Measurements from ENCODE around the gene SMIM14.
"Not testable (repeated sequence)": the region's sequence is repeated elsewhere in the genome, so short reads cannot be mapped to it uniquely, and the experiment has no call there.

Gene SMIM14

DNA sequence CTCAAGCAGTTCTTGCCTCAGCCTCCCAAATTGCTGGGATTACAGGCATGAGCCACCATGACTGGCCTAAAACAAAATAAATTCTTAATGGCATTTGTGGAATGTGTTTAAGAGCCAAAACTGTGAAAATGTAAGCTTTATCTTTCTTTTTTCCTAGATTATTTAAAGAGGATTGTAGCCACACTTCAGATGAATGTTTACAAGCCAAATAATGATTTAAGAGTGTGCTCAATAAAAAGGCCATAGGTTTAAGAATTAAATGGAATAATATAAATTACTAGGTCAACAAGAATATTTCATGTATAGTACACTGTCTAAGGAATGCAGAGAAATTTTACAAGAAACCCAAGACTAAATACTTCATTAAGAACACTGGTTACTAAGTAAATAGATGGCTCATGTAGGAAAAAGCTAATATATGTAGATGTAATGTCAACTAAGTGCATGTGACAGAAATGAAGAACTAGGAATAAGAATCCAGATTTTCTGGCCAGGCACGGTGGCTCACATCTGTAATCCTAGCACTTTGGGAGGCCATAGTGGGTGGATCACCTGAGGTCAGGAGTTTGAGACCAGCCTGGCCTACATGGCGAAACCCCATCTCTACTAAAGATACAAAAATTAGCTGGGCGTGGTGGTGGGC is 90.1 kb downstream of the SMIM14 start:
- H3K27me3 ChIP-seq (ENCODE audit: control insufficient read depth in 1 of 2, insufficient read depth in 2 of 2, low read length in 2 of 2) = no peaks in the 10 kb centered on the region
- no peak overlapping the region for H3K9ac ChIP-seq (ENCODE audit: low read length)
- H3K27ac ChIP-seq (ENCODE audit: low read depth, low read length) = no peak overlapping the region
- H3K9me3 ChIP-seq (ENCODE audit: low read length) = no peaks in the 10 kb centered on the region
- no peak overlapping the region for H3K4me3 ChIP-seq (ENCODE audit: low read depth in 1 of 2, low read length in 2 of 2)
- peaks cover 4% of the 10 kb centered on the region for H3K36me3 ChIP-seq (ENCODE audit: insufficient read depth, low read length)
- H3K4me1 ChIP-seq (ENCODE audit: insufficient read depth, low read length) = no peaks in the 10 kb centered on the region

DNA sequence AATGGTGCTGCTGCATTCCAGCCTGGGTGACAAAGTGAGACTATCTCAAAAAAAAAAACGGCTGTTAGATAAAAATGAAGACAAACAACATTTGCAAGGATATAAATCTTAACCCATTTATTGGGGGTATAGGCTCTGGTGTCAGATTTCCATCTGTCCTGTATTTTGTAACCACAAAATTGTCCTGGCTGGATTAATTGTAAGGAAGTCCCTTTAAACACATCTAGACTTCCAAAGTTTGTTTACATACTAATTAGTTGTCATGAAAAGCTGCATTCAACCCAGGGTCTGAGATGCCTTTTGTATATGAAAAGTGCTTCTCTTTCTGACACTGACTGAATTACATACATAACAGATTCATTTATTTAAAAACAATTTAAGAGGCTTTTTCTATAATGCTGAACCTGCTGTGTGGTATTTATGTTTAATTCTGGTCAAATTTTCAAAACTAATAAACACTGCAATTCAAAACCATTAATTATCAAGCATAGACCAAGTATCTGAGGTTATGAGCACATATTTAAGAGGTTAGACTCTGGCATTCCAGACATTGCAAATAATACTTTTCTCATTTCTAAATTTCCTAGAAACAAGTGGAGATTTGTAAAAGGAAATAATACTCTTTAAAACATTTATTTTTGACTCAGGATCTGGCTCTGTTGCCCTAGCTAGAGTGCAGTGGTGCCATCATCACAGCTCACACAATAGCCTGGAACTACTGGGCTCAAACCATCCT is 93.9 kb downstream of the SMIM14 start:
- Histone ChIP-seq H3K27me3 (ENCODE audit: control insufficient read depth in 1 of 2, insufficient read depth in 2 of 2, low read length in 2 of 2) (no peaks in the 10 kb centered on the region), H3K9me3 (ENCODE audit: low read length) (no peaks in the 10 kb centered on the region), H3K27ac (ENCODE audit: low read depth, low read length) (no peak overlapping the region), H3K4me3 (ENCODE audit: low read depth in 1 of 2, low read length in 2 of 2) (no peak overlapping the region), H3K4me1 (ENCODE audit: insufficient read depth, low read length) (no peaks in the 10 kb centered on the region), H3K36me3 (ENCODE audit: insufficient read depth, low read length) (peaks cover 4% of the 10 kb centered on the region), H3K9ac (ENCODE audit: low read length) (no peak overlapping the region)

DNA sequence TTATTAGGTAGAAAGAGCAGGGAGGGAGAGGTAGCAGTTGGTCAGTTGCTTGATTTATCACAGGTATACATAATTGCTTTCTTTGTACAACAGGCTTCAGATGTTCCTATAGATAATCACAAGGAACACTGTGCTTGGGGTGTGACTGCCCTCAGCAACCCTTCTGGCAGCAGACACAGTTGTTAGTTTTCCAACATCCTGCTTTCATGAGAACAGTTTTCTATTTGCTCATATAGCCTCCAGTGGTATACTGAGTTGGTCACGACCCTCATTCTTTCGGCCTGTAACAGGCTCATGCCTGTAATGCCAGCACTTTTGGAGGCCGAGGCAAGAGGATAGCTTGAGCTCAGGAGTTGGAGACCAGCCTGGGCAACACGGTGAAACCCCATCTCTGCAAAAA is 94.6 kb downstream of the SMIM14 start:
- not testable (repeated sequence) for H3K36me3 ChIP-seq (ENCODE audit: insufficient read depth, low read length); H3K4me3 ChIP-seq (ENCODE audit: low read depth in 1 of 2, low read length in 2 of 2); H3K27me3 ChIP-seq (ENCODE audit: control insufficient read depth in 1 of 2, insufficient read depth in 2 of 2, low read length in 2 of 2); H3K27ac ChIP-seq (ENCODE audit: low read depth, low read length); H3K9me3 ChIP-seq (ENCODE audit: low read length); H3K4me1 ChIP-seq (ENCODE audit: insufficient read depth, low read length); H3K9ac ChIP-seq (ENCODE audit: low read length)

DNA sequence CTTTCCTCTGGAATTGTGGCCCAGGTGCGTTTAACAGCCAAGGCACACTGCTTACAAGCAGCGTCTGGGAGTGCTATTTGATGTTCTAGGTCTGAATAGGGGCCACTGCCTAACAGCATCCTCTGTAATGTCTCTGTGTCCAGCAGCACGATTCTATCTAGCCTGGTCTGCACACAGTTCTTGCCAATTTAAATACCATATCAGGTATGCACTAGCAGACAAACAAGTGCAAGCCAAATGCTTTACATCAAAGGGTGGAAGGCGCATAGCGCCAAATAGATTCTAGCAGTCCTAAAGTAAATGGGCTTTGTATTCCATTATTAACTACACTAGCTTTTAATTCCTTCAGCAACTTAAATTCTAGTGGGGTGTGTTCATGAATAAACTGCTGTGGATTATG is 95.6 kb downstream of the SMIM14 start:
- H3K36me3 ChIP-seq (ENCODE audit: insufficient read depth, low read length) = peaks cover 4% of the 10 kb centered on the region
- no peaks in the 10 kb centered on the region for H3K4me1 ChIP-seq (ENCODE audit: insufficient read depth, low read length)
- H3K27me3 ChIP-seq (ENCODE audit: control insufficient read depth in 1 of 2, insufficient read depth in 2 of 2, low read length in 2 of 2) = no peaks in the 10 kb centered on the region
- H3K9ac ChIP-seq (ENCODE audit: low read length) = no peak overlapping the region
- no peak overlapping the region for H3K4me3 ChIP-seq (ENCODE audit: low read depth in 1 of 2, low read length in 2 of 2)
- no peaks in the 10 kb centered on the region for H3K9me3 ChIP-seq (ENCODE audit: low read length)
- H3K27ac ChIP-seq (ENCODE audit: low read depth, low read length) = no peak overlapping the region

DNA sequence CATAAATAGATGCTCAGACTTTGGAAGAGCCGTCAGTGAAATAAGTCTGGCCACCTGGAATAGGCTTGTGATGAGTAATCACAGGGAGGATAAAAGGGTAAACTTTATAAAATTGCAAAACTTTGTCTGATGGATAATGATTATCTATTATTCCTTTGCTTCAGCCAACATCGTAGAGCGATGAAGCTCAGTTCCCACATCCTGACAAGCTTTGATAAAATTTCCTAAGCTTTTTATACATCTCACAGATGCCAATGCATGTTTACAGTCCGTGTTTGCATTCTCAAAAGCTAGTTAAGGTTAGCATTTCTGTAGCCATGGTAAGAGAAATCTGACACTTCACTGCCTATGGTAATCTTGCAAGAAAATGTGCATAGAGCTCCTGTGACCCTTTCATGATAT is 96.1 kb downstream of the SMIM14 start:
- H3K4me1 ChIP-seq (ENCODE audit: insufficient read depth, low read length) = no peaks in the 10 kb centered on the region
- no peaks in the 10 kb centered on the region for H3K9me3 ChIP-seq (ENCODE audit: low read length)
- H3K27ac ChIP-seq (ENCODE audit: low read depth, low read length) = no peak overlapping the region
- H3K4me3 ChIP-seq (ENCODE audit: low read depth in 1 of 2, low read length in 2 of 2) = no peak overlapping the region
- H3K9ac ChIP-seq (ENCODE audit: low read length) = no peak overlapping the region
- H3K27me3 ChIP-seq (ENCODE audit: control insufficient read depth in 1 of 2, insufficient read depth in 2 of 2, low read length in 2 of 2) = no peaks in the 10 kb centered on the region
- peaks cover 4% of the 10 kb centered on the region for H3K36me3 ChIP-seq (ENCODE audit: insufficient read depth, low read length)

DNA sequence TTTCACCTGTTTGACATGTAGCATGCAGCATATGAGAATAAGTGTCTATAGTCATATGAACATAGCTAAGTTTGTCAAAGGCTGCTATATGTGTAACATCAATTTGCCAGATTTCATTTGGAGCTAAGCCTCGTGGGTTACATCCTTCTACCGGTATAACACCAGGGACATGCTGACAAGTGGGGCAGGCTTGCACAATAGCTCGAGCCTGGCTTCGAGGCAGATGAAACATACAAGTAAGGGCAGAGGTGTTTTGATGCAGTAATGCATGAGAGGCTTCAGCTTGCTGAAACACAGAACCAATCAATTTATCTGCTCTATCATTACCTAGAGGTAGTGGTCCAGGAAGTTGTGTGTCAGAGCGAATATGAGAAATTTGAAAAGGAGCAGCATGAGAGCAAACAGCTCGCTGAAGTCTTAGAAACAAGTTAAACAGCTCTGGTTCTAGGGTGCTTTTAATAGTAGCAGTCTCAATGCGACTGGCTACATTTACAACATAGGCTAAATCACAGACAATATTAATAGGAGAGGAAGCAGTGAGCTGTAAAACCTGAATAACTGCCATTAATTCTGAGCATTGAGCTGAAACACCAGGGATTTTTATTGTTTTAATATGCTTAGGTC is 96.6 kb downstream of the SMIM14 start:
- Histone ChIP-seq H3K4me1 (ENCODE audit: insufficient read depth, low read length) (no peaks in the 10 kb centered on the region), H3K9ac (ENCODE audit: low read length) (no peak overlapping the region), H3K4me3 (ENCODE audit: low read depth in 1 of 2, low read length in 2 of 2) (no peak overlapping the region), H3K27me3 (ENCODE audit: control insufficient read depth in 1 of 2, insufficient read depth in 2 of 2, low read length in 2 of 2) (no peaks in the 10 kb centered on the region), H3K9me3 (ENCODE audit: low read length) (no peaks in the 10 kb centered on the region), H3K27ac (ENCODE audit: low read depth, low read length) (no peak overlapping the region), H3K36me3 (ENCODE audit: insufficient read depth, low read length) (peaks cover 4% of the 10 kb centered on the region)

DNA sequence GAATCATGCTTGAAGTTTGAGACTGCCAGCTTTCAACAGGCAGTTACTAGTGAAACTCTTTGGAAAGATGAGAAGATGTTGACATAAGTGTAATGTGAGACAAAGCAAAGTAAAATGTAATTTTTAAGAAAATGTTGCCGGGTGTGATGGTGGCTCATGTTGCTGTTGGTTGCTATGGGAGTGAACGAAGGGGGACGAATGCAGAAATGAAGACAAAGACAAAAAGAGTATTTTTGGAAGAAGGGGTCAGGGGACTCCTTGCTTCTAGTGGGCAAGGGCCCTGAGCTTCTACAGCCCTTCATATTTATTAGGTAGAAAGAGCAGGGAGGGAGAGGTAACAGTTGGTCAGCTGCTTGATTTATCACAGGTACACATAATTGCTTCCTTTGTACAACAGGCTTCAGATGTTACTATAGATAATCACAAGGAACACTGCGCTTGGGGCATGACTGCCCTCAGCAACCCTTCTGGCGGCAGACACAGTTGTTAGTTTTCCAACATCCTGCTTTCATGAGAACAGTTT is 99.5 kb downstream of the SMIM14 start:
- Histone ChIP-seq H3K4me3 (ENCODE audit: low read depth in 1 of 2, low read length in 2 of 2) (no peak overlapping the region), H3K36me3 (ENCODE audit: insufficient read depth, low read length) (peaks cover 9% of the 10 kb centered on the region), H3K27me3 (ENCODE audit: control insufficient read depth in 1 of 2, insufficient read depth in 2 of 2, low read length in 2 of 2) (no peaks in the 10 kb centered on the region), H3K27ac (ENCODE audit: low read depth, low read length) (no peak overlapping the region), H3K4me1 (ENCODE audit: insufficient read depth, low read length) (no peaks in the 10 kb centered on the region), H3K9ac (ENCODE audit: low read length) (no peak overlapping the region), H3K9me3 (ENCODE audit: low read length) (no peaks in the 10 kb centered on the region)

DNA sequence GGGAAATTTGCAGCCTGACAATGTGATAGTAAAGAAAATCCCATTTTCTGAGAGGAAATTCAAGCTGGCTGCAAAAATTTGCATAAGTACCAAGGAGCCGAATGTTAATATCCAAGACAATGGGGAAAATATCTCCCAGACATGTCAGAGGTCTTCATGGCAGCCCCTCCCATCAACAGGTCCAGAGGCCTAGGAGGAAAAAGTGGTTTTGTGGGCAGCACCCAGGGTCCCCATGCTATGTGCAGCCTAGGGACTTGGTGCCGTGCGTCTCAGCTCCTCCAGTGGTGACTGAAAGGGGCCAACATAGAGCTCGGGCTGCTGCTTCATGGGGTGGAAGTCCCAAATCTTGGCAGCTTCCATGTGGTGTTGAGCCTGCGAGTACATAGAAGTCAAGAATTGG is 105.1 kb downstream of the SMIM14 start:
- no peak overlapping the region for H3K4me3 ChIP-seq (ENCODE audit: low read depth in 1 of 2, low read length in 2 of 2)
- H3K4me1 ChIP-seq (ENCODE audit: insufficient read depth, low read length) = peaks cover 2% of the 10 kb centered on the region
- H3K27me3 ChIP-seq (ENCODE audit: control insufficient read depth in 1 of 2, insufficient read depth in 2 of 2, low read length in 2 of 2) = no peaks in the 10 kb centered on the region
- H3K9ac ChIP-seq (ENCODE audit: low read length) = no peak overlapping the region
- H3K9me3 ChIP-seq (ENCODE audit: low read length) = no peaks in the 10 kb centered on the region
- peaks cover 10% of the 10 kb centered on the region for H3K36me3 ChIP-seq (ENCODE audit: insufficient read depth, low read length)
- H3K27ac ChIP-seq (ENCODE audit: low read depth, low read length) = no peak overlapping the region

DNA sequence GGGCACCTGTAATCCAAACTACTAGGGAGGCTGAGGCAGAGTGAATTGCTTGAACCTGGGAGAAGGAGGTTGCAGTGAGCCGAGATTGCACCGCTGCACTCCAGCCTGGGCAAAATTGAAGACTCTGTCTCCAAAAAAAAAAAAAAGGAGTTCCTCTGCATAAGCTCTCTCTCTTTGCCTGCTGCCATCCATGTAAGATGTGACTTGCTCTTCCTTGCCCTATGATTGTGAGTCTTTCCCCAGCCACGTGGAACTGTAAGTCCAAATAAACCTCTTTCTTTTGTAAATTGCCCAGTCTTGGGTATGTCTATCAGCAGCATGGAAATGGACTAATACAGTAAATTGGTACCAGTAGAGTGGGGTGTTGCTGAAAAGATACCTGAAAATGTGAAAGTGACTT is 106.4 kb downstream of the SMIM14 start:
- not testable (repeated sequence) for H3K4me3 ChIP-seq (ENCODE audit: low read depth in 1 of 2, low read length in 2 of 2); H3K9me3 ChIP-seq (ENCODE audit: low read length); H3K9ac ChIP-seq (ENCODE audit: low read length); H3K4me1 ChIP-seq (ENCODE audit: insufficient read depth, low read length); H3K36me3 ChIP-seq (ENCODE audit: insufficient read depth, low read length); H3K27me3 ChIP-seq (ENCODE audit: control insufficient read depth in 1 of 2, insufficient read depth in 2 of 2, low read length in 2 of 2); H3K27ac ChIP-seq (ENCODE audit: low read depth, low read length)

DNA sequence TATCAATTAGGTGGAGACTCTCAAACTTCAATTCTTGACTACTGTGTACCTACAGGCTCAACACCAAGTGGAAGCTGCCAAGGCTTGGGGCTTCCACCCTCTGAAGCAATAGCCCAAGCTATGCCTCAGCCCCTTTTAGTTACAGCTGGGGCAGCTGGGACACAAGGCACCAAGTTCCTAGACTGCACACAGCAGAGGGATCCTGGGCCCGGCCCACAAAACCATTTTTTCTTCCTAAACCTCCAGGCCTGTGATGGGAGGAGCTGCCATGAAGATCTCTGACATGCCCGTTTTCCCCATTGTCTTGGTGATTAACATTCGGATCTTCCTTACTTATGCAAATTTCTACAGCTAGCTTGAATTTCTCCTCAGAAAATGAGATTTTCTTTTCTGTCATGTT is 108.0 kb downstream of the SMIM14 start:
- Histone ChIP-seq H3K4me3 (ENCODE audit: low read depth in 1 of 2, low read length in 2 of 2) (no peak overlapping the region), H3K4me1 (ENCODE audit: insufficient read depth, low read length) (peaks cover 14% of the 10 kb centered on the region), H3K27ac (ENCODE audit: low read depth, low read length) (no peak overlapping the region), H3K9me3 (ENCODE audit: low read length) (no peaks in the 10 kb centered on the region), H3K27me3 (ENCODE audit: control insufficient read depth in 1 of 2, insufficient read depth in 2 of 2, low read length in 2 of 2) (no peaks in the 10 kb centered on the region), H3K9ac (ENCODE audit: low read length) (no peak overlapping the region), H3K36me3 (ENCODE audit: insufficient read depth, low read length) (peaks cover 6% of the 10 kb centered on the region)

DNA sequence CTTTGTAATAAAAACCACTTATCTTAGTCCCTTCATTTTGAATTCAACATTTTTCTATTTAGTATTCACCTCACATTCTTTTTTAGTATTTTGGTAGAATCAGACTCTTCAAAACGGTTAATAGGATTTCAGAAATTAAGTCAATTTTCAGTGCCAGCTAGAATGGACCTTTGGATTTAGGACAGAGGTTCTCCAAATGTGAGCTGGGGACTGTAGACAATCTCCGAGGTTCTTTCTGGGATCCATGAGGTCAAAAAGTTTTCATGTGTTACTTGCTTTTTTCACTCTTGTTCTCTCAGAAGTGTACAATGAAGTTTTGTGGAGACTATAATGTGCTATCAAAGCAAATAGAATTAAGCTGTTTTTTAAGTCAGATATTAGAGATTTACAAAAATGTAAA is 109.1 kb downstream of the SMIM14 start:
- no peak overlapping the region for H3K9ac ChIP-seq (ENCODE audit: low read length)
- peaks cover 16% of the 10 kb centered on the region for H3K4me1 ChIP-seq (ENCODE audit: insufficient read depth, low read length)
- no peaks in the 10 kb centered on the region for H3K9me3 ChIP-seq (ENCODE audit: low read length)
- peaks cover 5% of the 10 kb centered on the region for H3K36me3 ChIP-seq (ENCODE audit: insufficient read depth, low read length)
- no peak overlapping the region for H3K4me3 ChIP-seq (ENCODE audit: low read depth in 1 of 2, low read length in 2 of 2)
- no peak overlapping the region for H3K27ac ChIP-seq (ENCODE audit: low read depth, low read length)
- no peaks in the 10 kb centered on the region for H3K27me3 ChIP-seq (ENCODE audit: control insufficient read depth in 1 of 2, insufficient read depth in 2 of 2, low read length in 2 of 2)

Measured in muscle layer of colon (tissue), 2 donors.